Measurements from ENCODE around the gene CES5A. TPM values are rescaled to one million over a fixed set of nuclear protein-coding genes. Genes with fewer than 3 reads are reported as not detected.

CES5A gene
- total RNA-seq, result not detected in 2 replicates

DNA sequence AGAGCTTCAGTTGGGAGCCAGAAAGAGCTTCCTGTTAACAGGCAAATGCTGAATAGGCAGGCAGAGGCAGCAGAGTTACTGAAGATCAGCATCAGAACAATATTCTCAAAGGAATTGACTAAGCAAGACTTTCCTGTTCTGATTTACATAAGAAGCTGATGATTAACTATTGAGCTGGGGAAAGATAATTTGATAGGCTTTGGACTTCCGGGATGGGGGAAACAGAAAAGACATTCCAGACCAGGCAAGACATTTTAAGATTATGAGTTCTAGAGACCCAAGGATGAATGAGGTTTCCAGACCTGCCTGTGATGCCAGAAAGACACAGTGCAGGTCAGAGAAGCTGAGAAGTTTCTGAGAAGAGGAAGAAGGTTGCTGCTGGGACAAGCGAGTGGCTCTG lies at the start of gene CES5A:
Gene CES5A, minus strand, starts transcription at position 101 of the 400 bp plus-strand sequence. CDS start 152 bp downstream, outside the sequence.

DNA sequence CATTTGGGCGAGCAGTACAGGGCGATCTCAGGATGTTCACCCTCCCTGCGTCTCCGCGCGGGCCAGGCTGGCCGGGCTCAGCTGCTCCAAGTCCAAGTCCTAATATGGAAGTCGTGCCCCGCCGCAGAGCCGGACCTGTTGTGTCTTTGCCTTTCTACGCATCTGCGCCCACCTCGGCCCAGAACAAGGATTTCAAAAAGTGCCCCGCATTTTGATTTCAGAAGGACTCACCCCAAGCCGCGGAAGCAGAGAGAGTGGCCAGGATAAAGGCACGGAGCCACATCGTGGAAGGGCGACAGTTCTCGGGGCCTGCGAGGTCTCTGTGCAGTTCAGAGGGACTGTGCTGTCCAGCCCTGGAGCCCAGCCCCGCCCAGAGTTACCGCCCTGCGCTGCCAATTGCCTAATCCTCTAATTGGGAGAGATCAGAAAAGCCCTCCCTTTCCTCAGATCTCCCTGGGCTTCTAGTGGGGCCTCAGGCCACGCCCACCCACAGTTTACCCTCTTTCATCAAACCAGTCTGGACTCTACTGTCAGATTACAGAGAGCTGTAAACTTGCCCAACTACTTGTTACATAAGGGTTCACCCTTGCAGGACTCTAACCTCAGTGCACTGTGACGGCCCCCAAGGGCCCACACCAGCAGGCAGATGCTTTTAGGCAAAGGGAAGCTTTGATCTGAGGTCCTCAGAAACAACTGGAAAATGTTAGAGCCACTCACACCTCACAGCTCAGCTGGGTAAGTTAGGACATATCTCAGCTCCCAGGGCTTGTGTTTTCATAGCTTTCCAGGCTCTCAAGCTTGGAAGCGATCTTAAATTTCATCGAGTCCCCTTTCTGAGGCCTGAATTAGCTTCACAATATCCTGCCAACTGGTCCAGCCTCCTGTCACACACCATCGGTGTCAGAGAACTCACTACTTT lies 42.1 kb downstream of the CES5A start, which contains the start of gene CES1:
Gene CES1, minus strand, starts transcription at position 324 of the 919 bp plus-strand sequence. Its CDS starts 41 bp downstream, at position 283.

Other genes with a start within 250 kb of the CES5A start
- not detected in 2 replicates for gene SLC6A2, start 219.4 kb downstream of the CES5A start, total RNA-seq
- gene CES1, start 42.3 kb downstream of the CES5A start, total RNA-seq, result 0.43 and 2.5 TPM in 2 replicates

Data from smooth muscle cell of bladder (primary cell).